ENCODE data around the gene NCBP1. TPM values are rescaled to one million over a fixed set of nuclear protein-coding genes. Genes with fewer than 3 reads are reported as not detected.

Gene NCBP1
- total RNA-seq, 1 experiment from 2014 or later = 59.7 TPM

DNA sequence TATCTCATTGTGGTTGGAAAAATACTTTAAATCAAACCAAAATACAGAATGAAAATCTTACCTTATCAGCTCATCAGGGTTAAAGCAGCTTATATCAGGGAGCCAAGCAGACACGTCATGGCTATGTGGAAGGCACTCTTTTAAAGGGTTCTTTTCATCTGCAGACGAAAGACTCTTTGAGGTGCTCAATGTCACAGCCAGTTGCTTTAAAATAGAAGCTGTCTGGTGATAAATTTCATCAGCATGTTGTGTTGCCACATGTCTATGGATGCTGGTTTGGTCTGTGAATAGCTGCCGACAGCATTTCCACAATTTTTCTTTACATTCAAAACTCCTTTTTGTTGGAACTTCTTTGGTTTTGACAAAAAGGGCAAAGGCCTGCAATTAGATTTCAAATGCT is 8.0 kb upstream of the NCBP1 start:
- CTCF ChIA-PET = no interaction called here
- Histone ChIP-seq H3K4me1 (no peaks in the 10 kb centered on the region), H3K4me3 (ENCODE audit: low read depth, low read length) (no peak overlapping the region), H3K27me3 (replicated peaks; ENCODE audit: control insufficient read depth, insufficient read depth, low read length) (no peaks in the 10 kb centered on the region; the same call in 1 of the 2 replicates), H3K36me3 (ENCODE audit: control insufficient read depth, insufficient read depth, low read length) (peaks cover 4% of the 10 kb centered on the region; the same call in 1 of the 2 replicates), H3K9me3 (no peaks in the 10 kb centered on the region)
- Mint-ChIP-seq H3K27ac (ENCODE audit: unreplicated experiment) (no peak overlapping the region), H3K4me3 (ENCODE audit: unreplicated experiment) (no peak overlapping the region), H3K36me3 (ENCODE audit: insufficient read depth, unreplicated experiment) (peaks cover 46% of the 10 kb centered on the region), H3K27me3 (ENCODE audit: insufficient read depth, unreplicated experiment) (no peaks in the 10 kb centered on the region), H3K9me3 (ENCODE audit: unreplicated experiment) (peaks cover 21% of the 10 kb centered on the region), H3K4me1 (ENCODE audit: low read depth, unreplicated experiment) (peaks cover 6% of the 10 kb centered on the region)
- POLR2A ChIA-PET = no interaction called here
- no TSS peak for BruUV-seq (replicated peaks)
- TF ChIP-seq CTCF (IDR thresholded peaks at IDR 0.05; ENCODE audit: insufficient read depth in 1 of 2, low read depth in 1 of 2, low read length in 1 of 2, severe bottlenecking in 1 of 2, unreplicated experiment in 1 of 2) = no peak
- DNase-seq = no peak
- intact Hi-C loops (cut with micrococcal nuclease; ENCODE audit: unreplicated experiment) = no loop called here

GRCh38 chr9:97627624-97628023 is 6.0 kb upstream of the NCBP1 start:
- ChIA-PET POLR2A (no interaction called here), CTCF (no interaction called here)
- no peaks in the 10 kb centered on the region for H3K9me3 ChIP-seq
- Mint-ChIP-seq H3K27ac (ENCODE audit: unreplicated experiment) (no peak overlapping the region), H3K9me3 (ENCODE audit: unreplicated experiment) (peaks cover 9% of the 10 kb centered on the region), H3K4me1 (ENCODE audit: low read depth, unreplicated experiment) (peaks cover 6% of the 10 kb centered on the region), H3K36me3 (ENCODE audit: insufficient read depth, unreplicated experiment) (peaks cover 42% of the 10 kb centered on the region), H3K27me3 (ENCODE audit: insufficient read depth, unreplicated experiment) (no peaks in the 10 kb centered on the region), H3K4me3 (ENCODE audit: unreplicated experiment) (no peak overlapping the region)
- DNase-seq = no peak
- no peaks in the 10 kb centered on the region; the same call in 1 of the 2 replicates for H3K36me3 ChIP-seq (ENCODE audit: control insufficient read depth, insufficient read depth, low read length)
- BruUV-seq (replicated peaks) = no TSS peak
- TF ChIP-seq CTCF (IDR thresholded peaks at IDR 0.05; ENCODE audit: insufficient read depth in 1 of 2, low read depth in 1 of 2, low read length in 1 of 2, severe bottlenecking in 1 of 2, unreplicated experiment in 1 of 2) = no peak
- no peak overlapping the region for H3K4me3 ChIP-seq (ENCODE audit: low read depth, low read length)
- intact Hi-C loops (cut with micrococcal nuclease; ENCODE audit: unreplicated experiment) = no loop called here
- no peaks in the 10 kb centered on the region; the same call in 1 of the 2 replicates for H3K27me3 ChIP-seq (replicated peaks; ENCODE audit: control insufficient read depth, insufficient read depth, low read length)
- H3K4me1 ChIP-seq = no peaks in the 10 kb centered on the region

DNA sequence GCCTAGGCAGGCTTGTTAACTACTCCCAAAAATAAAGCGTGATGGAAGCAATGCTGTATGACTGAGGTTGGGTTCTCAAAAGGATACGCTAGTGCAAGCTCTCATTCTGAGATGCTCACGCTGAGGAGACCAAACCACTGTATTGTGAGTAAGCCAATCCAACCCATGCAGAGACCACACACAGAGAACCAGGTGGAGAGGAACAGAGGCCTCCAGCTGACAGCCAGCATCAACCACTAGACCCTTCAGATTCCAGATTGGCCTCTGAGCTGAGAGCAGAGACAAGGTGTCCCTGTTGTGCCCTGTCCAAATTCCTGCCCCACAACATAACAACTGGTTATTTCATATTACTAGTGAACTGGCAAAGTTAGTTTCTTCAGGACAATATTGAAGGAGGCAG is 5.0 kb upstream of the NCBP1 start:
- no TSS peak for BruUV-seq (replicated peaks)
- Histone ChIP-seq H3K27me3 (replicated peaks; ENCODE audit: control insufficient read depth, insufficient read depth, low read length) (no peaks in the 10 kb centered on the region; the same call in 1 of the 2 replicates), H3K4me3 (ENCODE audit: low read depth, low read length) (no peak overlapping the region), H3K36me3 (ENCODE audit: control insufficient read depth, insufficient read depth, low read length) (no peaks in the 10 kb centered on the region; the same call in 1 of the 2 replicates), H3K9me3 (no peaks in the 10 kb centered on the region), H3K4me1 (no peaks in the 10 kb centered on the region)
- DNase-seq = no peak
- H3K4me3 Mint-ChIP-seq (ENCODE audit: unreplicated experiment) = no peak overlapping the region
- no peaks in the 10 kb centered on the region for H3K9me3 Mint-ChIP-seq (ENCODE audit: unreplicated experiment)
- ChIA-PET CTCF (no interaction called here), POLR2A (no interaction called here)
- intact Hi-C loops (cut with micrococcal nuclease; ENCODE audit: unreplicated experiment) = no loop called here
- H3K4me1 Mint-ChIP-seq (ENCODE audit: low read depth, unreplicated experiment) = peaks cover 6% of the 10 kb centered on the region
- H3K27ac Mint-ChIP-seq (ENCODE audit: unreplicated experiment) = no peak overlapping the region
- no peak for TF ChIP-seq CTCF (IDR thresholded peaks at IDR 0.05; ENCODE audit: insufficient read depth in 1 of 2, low read depth in 1 of 2, low read length in 1 of 2, severe bottlenecking in 1 of 2, unreplicated experiment in 1 of 2)
- no peaks in the 10 kb centered on the region for H3K27me3 Mint-ChIP-seq (ENCODE audit: insufficient read depth, unreplicated experiment)
- peaks cover 43% of the 10 kb centered on the region for H3K36me3 Mint-ChIP-seq (ENCODE audit: insufficient read depth, unreplicated experiment)

Data from Caco-2 (cell line).